ENCODE data around the gene ACTR5. TPM values are rescaled to one million over a fixed set of nuclear protein-coding genes. Genes with fewer than 3 reads are reported as not detected.
"Not testable (repeated sequence)": the region's sequence is repeated elsewhere in the genome, so short reads cannot be mapped to it uniquely, and the experiment has no call there.

Gene ACTR5
- total RNA-seq, 2 experiments from 2014 or later: 10.4 to 11.9 TPM

DNA sequence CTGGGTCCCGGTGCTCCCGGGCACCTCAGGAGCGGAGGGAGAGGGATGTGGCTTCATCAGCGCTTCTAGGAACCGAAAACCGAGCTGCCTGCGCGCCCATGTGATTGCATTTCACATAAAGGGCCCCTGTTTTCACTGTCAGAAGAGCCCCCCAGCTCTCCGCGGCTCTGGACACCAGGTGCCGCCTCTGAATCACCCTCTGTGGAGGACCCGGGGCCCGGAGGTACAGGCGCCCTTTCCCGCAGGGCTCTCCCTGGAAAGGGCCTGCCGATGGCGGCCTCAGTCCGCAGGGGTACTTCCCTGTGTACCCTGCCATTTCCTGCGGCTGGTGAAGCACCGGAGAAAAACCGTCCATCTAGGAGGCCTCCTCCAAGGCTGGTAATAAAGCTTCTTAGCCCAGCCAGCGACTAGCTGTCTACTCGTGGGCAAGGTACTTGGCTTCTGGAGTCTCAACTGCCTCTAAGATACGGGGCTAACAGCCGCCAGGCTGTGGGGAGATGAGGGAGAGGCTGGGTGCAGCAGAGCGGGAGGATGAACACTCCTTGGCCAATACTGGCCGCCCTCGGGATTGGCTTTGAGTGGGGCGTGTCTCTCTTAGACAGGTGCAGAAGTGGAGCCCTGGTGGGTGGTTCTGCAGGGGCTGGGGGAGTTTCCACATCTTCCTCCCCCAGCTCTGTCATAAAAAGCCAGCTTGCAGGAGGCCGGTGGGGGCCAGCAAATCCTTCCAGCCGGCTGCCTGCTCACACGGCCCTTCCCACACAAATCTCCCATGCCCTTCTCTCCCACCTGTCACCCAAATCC, 58.8 kb downstream of the ACTR5 start:
- Mint-ChIP-seq H3K4me3 (peak overlapping the region; percentile 80), H3K9me3 (no peaks in the 10 kb centered on the region), H3K27me3 (no peaks in the 10 kb centered on the region), H3K27ac (peak overlapping the region; percentile 61), H3K4me1 (peaks cover 66% of the 10 kb centered on the region), H3K36me3 (peaks cover 35% of the 10 kb centered on the region)
- DNase-seq (no peak), ATAC-seq (ENCODE audit: low read depth) (no peak)
- POLR2A ChIA-PET: interaction anchor here (0.6 to 2.9 kb wide), 11 partner anchors 8 to 121 kb away, joined by 3 to 15 read pairs (median 5); no protein-coding TSS in a partner anchor

DNA sequence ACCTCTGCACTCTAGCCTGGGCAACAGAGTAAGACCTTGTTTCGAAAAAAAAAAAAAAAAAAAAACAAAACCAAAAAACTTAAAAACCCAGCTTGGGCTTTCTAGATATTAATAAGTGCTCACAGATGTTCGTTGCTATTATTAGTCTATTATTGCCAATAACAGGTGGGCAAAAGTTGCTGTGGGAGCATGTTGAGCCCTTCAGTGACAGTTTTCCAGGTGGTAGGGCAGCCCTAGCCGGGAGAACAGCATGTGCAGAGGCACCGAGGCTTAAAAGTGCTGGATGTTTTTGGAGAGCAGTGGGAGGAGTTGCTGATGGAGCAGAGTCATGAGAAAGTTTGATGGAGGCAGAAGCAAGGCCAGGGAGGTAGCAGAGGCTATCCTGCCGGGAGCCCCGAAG, 61.7 kb downstream of the ACTR5 start:
- POLR2A ChIA-PET: interaction anchor here (1.4 kb wide), 2 partner anchors 11 to 152 kb away, joined by 3 read pairs; partner anchors contain the start of gene DHX35
- Mint-ChIP-seq H3K36me3 (peaks cover 45% of the 10 kb centered on the region), H3K9me3 (no peaks in the 10 kb centered on the region), H3K4me1 (peaks cover 57% of the 10 kb centered on the region), H3K27ac (no peak overlapping the region), H3K27me3 (no peaks in the 10 kb centered on the region), H3K4me3 (no peak overlapping the region)
- no peak for ATAC-seq (ENCODE audit: low read depth)
- no peak for DNase-seq

DNA sequence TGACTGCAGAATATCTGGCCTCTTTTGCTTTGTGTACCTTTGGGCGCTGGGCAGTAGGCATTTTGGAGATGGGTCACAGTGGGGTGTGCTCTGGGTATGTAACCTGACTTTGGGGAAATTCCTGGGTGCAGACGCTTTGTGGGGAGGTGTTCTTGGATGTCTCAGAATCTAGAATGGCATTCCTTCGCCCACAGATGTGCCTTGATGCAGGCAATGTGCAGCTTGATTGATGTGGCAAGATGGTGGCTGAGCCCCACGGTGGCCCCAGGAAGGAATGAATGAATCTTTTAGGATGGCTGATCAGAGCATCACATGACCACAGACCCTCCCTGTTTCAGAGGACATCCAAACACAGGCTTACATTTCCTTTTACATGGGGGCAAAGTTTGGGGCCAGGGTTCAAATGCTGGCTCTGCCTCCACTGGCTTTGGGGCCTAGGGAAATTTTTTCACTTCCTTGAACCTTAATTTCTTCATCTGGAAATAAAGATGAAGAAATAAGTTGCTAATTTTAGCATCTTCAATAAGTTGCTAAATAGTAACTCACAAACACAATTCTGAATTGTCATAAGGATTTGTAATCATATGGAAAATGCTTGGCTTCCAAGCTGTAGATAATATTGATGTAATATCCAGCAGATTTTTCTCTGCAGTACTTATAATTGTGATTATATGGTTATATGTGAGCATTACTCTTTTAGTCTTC, 62.8 kb downstream of the ACTR5 start:
- Mint-ChIP-seq H3K27ac (no peak overlapping the region), H3K27me3 (no peaks in the 10 kb centered on the region), H3K36me3 (peaks cover 56% of the 10 kb centered on the region), H3K9me3 (no peaks in the 10 kb centered on the region), H3K4me1 (peaks cover 64% of the 10 kb centered on the region), H3K4me3 (no peak overlapping the region)
- ATAC-seq (ENCODE audit: low read depth) (no peak), DNase-seq (no peak)
- POLR2A ChIA-PET: interaction anchor here (1.2 kb wide), 1 partner anchor 23 kb away, joined by 3 read pairs; no protein-coding TSS in a partner anchor

DNA sequence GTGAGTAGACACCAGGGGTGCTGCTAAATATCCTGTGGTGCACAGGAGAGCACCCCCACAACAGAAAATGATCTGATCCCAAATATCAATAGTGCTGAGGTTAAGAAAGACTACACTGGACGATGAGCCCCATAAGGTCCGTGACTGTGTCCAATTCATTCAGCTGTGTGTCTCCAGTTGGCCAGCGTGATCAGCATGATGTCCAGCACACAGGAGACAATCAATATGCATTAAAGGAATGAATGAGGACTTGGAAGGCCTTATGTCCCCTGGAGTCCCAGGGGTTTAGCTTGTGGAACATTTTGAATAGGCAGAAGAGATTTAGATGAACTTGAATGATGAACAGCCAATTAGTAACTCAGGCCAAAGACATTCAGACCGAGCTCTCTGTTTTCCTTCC, 63.5 kb downstream of the ACTR5 start:
- Mint-ChIP-seq H3K9me3 (no peaks in the 10 kb centered on the region), H3K4me3 (no peak overlapping the region), H3K36me3 (peaks cover 63% of the 10 kb centered on the region), H3K4me1 (peaks cover 68% of the 10 kb centered on the region), H3K27ac (no peak overlapping the region), H3K27me3 (no peaks in the 10 kb centered on the region)
- DNase-seq (no peak), ATAC-seq (ENCODE audit: low read depth) (no peak)
- POLR2A ChIA-PET: interaction anchor here (1.2 kb wide), 1 partner anchor 22 kb away, joined by 3 read pairs; no protein-coding TSS in a partner anchor

DNA sequence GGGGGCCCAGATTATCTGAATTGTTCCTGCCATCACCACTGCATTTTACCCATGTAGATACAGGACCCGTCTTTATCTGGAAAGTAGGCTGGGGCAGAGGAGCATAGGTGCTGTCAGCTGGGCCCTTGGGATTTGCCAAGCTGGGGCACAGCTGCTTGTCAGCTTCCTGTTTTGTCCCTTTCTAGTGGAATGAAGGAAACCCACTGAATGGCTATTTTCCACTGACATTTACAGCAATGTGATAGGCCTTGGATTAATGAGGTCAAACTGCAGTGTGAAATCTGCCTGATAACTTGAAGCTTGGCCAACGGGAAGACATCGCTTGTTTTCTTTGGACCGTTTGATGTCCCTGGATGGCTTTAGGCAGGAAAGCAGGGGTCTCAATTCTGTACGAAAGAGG, 63.9 kb downstream of the ACTR5 start:
- no peaks in the 10 kb centered on the region for H3K27me3 Mint-ChIP-seq
- no peak overlapping the region for H3K4me3 Mint-ChIP-seq
- peaks cover 65% of the 10 kb centered on the region for H3K36me3 Mint-ChIP-seq
- no peak for ATAC-seq (ENCODE audit: low read depth)
- H3K9me3 Mint-ChIP-seq: peaks cover 1% of the 10 kb centered on the region
- peaks cover 67% of the 10 kb centered on the region for H3K4me1 Mint-ChIP-seq
- DNase-seq: no peak
- no peak overlapping the region for H3K27ac Mint-ChIP-seq
- POLR2A ChIA-PET: interaction anchor here (1.2 kb wide), 1 partner anchor 22 kb away, joined by 3 read pairs; no protein-coding TSS in a partner anchor

DNA sequence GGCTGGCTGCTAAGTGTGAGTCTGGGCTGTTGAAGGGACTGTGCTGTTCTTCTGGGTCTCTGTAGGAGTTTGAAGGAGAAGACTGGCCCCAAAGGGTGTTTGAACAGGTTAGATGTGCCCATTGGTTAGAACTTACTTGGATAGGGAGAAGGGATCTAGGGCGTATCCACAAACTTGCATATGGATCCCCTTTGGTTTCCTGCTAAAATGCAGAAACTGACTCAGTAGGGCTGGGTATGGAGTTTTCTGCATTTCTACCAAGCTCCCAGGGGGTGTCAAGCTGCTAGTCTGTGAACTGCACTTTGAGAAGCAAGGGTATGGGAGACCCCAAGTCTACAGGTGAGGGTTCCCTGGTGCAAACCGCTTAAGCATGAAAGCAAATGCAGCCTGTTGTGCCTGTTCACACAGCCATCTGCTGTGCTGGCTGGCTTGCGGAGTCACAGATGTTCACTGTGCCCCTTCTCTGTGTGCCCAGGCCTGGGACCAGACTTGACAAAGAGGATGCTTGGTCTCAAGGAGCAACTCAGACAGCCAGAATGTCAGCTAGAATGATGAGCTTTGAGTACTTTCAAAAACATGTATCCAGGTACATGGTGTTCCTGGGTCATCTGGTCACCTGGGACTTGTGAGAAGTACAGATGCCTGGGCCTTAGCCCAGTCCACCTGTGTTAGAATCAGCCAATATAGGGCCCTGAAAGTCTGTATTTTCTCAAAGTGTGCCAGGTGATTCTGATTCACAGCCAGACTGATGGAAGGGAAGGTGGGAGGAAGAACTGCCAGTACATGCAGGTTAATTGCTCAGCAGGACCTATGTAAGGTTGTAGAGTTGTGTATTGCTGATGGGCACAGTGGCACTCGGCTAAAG, 64.7 kb downstream of the ACTR5 start:
- Mint-ChIP-seq H3K36me3 (peaks cover 61% of the 10 kb centered on the region), H3K4me1 (peaks cover 65% of the 10 kb centered on the region), H3K4me3 (no peak overlapping the region), H3K27me3 (no peaks in the 10 kb centered on the region), H3K27ac (no peak overlapping the region), H3K9me3 (peaks cover 1% of the 10 kb centered on the region)
- POLR2A ChIA-PET: no interaction called here
- no peak for ATAC-seq (ENCODE audit: low read depth)
- DNase-seq: no peak

DNA sequence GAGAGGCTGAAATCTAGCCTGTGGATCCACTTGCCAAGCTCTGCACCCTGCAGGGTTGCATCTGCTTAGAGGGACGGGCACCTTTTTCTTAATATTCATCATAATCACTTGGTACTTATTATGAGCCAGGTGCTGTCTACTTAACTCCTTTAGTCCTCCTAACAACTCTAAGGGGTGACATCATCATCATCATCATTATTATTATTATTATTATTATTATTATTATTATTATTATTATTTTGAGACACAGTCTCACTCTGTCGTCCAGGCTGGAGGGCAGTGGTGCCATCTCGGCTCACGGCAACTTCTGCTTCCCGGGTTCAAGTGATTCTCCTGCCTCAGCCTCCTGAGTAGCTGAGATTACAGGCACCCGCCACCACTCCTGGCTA, 65.3 kb downstream of the ACTR5 start:
- H3K27me3 Mint-ChIP-seq; H3K27ac Mint-ChIP-seq; DNase-seq; POLR2A ChIA-PET; H3K9me3 Mint-ChIP-seq; H3K4me3 Mint-ChIP-seq; ATAC-seq (ENCODE audit: low read depth): not testable (repeated sequence)
- H3K4me1 Mint-ChIP-seq: peaks cover 64% of the 10 kb centered on the region
- peaks cover 59% of the 10 kb centered on the region for H3K36me3 Mint-ChIP-seq

DNA sequence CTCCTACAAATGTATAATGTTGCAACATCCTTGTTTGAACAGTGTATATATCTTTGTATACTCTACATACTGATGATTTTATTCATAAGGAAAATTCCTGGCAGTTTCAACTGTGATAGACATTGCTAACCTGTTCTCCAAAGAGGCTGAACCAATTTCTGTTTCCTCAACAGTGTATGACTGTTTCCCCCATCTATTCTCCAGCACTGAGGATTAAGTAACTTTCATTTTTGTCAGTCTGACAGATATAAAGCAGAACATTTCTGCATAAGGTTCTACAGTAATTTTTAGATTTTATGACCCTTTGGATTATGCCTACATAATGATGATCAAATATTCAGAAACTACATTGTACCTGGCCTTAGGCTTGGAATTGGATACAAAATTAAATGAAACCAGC, 67.2 kb downstream of the ACTR5 start:
- H3K36me3 Mint-ChIP-seq: peaks cover 53% of the 10 kb centered on the region
- peaks cover 53% of the 10 kb centered on the region for H3K4me1 Mint-ChIP-seq
- no peak for DNase-seq
- H3K27ac Mint-ChIP-seq: no peak overlapping the region
- H3K27me3 Mint-ChIP-seq: no peaks in the 10 kb centered on the region
- POLR2A ChIA-PET: no interaction called here
- no peak for ATAC-seq (ENCODE audit: low read depth)
- no peak overlapping the region for H3K4me3 Mint-ChIP-seq
- peaks cover 1% of the 10 kb centered on the region for H3K9me3 Mint-ChIP-seq

DNA sequence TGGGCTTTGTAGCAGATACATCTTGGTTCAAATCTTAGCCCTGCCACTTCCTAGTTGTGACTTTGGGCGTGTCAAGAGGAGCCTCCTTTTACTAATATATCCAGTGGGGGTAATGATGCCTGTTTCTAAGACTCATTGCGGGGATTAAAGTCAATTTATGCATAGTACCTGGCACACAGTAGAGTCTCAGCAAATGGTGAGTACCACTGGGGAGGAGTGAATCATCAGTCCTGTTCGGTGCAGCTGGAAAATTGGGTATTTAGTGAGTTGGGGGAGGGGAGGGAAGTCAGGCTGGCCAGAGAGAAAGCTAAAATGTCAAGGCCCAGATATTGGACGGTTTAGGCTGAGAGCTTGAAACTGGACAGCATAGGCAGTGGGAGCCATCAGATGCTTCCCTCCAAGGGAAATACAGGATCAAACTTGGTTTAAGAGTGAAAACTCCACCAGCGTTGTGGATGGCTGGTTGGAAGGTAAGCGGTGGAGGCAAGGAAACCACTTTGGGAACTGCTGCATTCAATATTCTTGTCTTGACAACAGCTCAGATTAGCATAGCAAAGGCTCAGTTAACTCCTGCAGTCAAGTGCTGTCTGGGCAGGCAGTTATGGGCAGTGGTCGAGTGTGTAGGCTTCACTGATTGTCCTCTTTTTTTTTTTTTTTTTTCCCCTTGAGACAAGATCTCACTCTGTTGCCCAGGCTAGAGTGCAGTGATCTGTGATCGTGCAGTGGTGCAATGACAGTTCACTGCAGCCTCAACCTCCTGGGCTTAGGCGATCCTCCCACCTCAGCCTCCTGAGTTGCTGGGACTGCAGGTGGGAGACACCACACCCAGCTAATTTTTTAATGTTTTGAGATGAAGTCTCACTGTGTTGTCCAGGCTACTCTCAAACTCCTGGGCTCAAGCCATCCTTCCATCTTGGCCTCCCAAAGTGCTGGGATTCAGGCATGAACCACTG, 70.1 kb downstream of the ACTR5 start:
- no peaks in the 10 kb centered on the region for H3K27me3 Mint-ChIP-seq
- POLR2A ChIA-PET: no interaction called here
- H3K9me3 Mint-ChIP-seq: peaks cover 5% of the 10 kb centered on the region
- ATAC-seq (ENCODE audit: low read depth): no peak
- no peak overlapping the region for H3K4me3 Mint-ChIP-seq
- no peak for DNase-seq
- H3K36me3 Mint-ChIP-seq: peaks cover 49% of the 10 kb centered on the region
- H3K27ac Mint-ChIP-seq: no peak overlapping the region
- peaks cover 48% of the 10 kb centered on the region for H3K4me1 Mint-ChIP-seq

Other genes starting within 250 kb of the ACTR5 start
- gene ADIG, start 167.3 kb upstream of the ACTR5 start, total RNA-seq: not detected
- not detected for gene ARHGAP40, start 146.7 kb upstream of the ACTR5 start, total RNA-seq
- gene SLC32A1, start 24.0 kb upstream of the ACTR5 start, total RNA-seq: not detected
- gene PPP1R16B, start 57.2 kb downstream of the ACTR5 start, total RNA-seq: 10 to 100 TPM; 72.9 to 73.4 TPM
- gene FAM83D, start 178.0 kb downstream of the ACTR5 start, total RNA-seq: 10 to 100 TPM; 14.4 to 15.4 TPM
- 10 to 100 TPM; 10.3 to 10.7 TPM for gene DHX35, start 213.9 kb downstream of the ACTR5 start, total RNA-seq